SK-N-SH (cell line): Measurements from ENCODE around the gene GRIK1.

Experiments
- GABPA ChIP-seq: IDR thresholded peaks from 2 replicates; pipeline ENCODE4 v1.4.0; 2012; ENCODE audit warnings: low read depth, mild to moderate bottlenecking
- MXI1 ChIP-seq: IDR thresholded peaks from 2 replicates; pipeline ENCODE4 v1.6.1; 2012; ENCODE audit warnings: mild to moderate bottlenecking, low read depth, low read length, improper control_type of control experiment
- NRF1 ChIP-seq: IDR thresholded peaks from 2 replicates; pipeline ENCODE4 v1.6.1; 2012; ENCODE audit warnings: low read depth, mild to moderate bottlenecking, low read length
- POLR2AphosphoS5 ChIP-seq: IDR thresholded peaks from 2 replicates; pipeline ENCODE4 v1.6.1; 2012; ENCODE audit warnings: low read depth, low read length
- YY1 ChIP-seq: IDR thresholded peaks from 2 replicates; pipeline ENCODE4 v1.4.0; 2012; ENCODE audit warnings: low read depth, mild to moderate bottlenecking
- TF ChIP-seq, protein P1 (sequence below): fragments of 200-600 bp; sonication (generic); IDR thresholded peaks from 2 replicates; pipeline ENCODE4 v1.6.1; 2017; ENCODE audit warnings: antibody characterized with exemption, mild to moderate bottlenecking, moderate library complexity
- TF ChIP-seq, protein P2 (sequence below): IDR thresholded peaks from 2 replicates; pipeline ENCODE4 v1.4.0; 2012; ENCODE audit warnings: low read depth, borderline replicate concordance

DNA sequence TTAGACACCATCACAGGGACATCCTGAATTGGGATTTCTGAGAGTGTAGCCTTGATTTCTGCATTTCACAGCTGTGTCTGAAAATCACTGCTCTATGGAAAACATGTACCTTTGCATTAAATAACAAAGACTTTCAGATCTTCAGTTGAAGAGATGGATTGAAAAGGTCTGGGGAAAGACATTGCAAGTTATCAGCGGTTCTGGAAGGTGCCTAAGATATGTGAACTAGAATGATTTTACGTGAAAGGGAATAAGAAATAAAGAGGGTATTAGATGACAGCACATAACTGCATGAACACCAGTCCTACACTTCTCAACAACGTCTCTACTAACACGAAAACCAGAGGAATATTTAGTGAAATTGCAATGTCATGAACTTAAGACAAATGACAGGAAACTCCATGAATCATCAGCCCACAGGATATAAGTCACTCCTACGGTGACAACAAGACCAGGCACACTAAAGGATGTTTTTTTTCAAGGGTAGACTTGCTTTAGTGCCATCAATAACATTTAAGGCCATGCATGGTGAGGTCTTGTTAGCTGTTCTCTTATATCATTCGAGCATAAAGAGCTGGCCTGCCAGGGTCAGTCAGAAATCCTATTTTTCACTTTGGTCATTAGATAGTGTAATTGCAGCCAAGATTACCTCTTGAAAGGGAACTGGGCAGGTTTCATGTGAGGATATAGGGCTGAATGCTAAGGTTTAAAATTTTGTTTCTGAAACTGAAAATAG is 283.1 kb downstream of the GRIK1 start:
- TF ChIP-seq, protein P1, sequence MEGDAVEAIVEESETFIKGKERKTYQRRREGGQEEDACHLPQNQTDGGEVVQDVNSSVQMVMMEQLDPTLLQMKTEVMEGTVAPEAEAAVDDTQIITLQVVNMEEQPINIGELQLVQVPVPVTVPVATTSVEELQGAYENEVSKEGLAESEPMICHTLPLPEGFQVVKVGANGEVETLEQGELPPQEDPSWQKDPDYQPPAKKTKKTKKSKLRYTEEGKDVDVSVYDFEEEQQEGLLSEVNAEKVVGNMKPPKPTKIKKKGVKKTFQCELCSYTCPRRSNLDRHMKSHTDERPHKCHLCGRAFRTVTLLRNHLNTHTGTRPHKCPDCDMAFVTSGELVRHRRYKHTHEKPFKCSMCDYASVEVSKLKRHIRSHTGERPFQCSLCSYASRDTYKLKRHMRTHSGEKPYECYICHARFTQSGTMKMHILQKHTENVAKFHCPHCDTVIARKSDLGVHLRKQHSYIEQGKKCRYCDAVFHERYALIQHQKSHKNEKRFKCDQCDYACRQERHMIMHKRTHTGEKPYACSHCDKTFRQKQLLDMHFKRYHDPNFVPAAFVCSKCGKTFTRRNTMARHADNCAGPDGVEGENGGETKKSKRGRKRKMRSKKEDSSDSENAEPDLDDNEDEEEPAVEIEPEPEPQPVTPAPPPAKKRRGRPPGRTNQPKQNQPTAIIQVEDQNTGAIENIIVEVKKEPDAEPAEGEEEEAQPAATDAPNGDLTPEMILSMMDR, result no peak
- TF ChIP-seq, protein P2, sequence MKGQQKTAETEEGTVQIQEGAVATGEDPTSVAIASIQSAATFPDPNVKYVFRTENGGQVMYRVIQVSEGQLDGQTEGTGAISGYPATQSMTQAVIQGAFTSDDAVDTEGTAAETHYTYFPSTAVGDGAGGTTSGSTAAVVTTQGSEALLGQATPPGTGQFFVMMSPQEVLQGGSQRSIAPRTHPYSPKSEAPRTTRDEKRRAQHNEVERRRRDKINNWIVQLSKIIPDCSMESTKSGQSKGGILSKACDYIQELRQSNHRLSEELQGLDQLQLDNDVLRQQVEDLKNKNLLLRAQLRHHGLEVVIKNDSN, result no peak
- TF ChIP-seq GABPA (no peak), NRF1 (no peak), MXI1 (no peak), POLR2AphosphoS5 (peak; percentile 44; the same call in 1 of the 2 replicates), YY1 (no peak)
